A549 (cell line): ENCODE measurements around the gene ASTL. TPM values are rescaled to one million over a fixed set of nuclear protein-coding genes. Genes with fewer than 3 reads are reported as not detected.
A peak's percentile ranks its signal among the peaks of the same experiment; 100 is the strongest.

Experiments used
- ATAC-seq, 2 experiments: fragments of 200-7000 bp in 1 of 2; fragments of >200 bp in 1 of 2; cut with Nextera tagmentation in 1 of 2; cut with Tn5 transposase in 1 of 2; 3 replicates each; pipeline versions ENCODE4 v1.8.0 to v1.9.1; 2018 to 2020; ENCODE audit warnings: mild to moderate bottlenecking in 1 of 2, moderate library complexity in 1 of 2
- CTCF ChIA-PET: fragments of 300-600 bp; sonication (Branson Sonifier 250); formaldehyde crosslinking; extraction: SDS; loops from one replicate; lab custom pipeline; 2021; ENCODE audit warnings: antibody characterized with exemption, inconsistent platforms; lab: Yijun Ruan, JAX
- POLR2A ChIA-PET: fragments of 350-600 bp; formaldehyde crosslinking; extraction: SDS; loops from one replicate; lab custom pipeline; 2021; ENCODE audit warnings: antibody characterized with exemption, inconsistent platforms; lab: Yijun Ruan, JAX
- DNase-seq, 2 experiments: peaks; one replicate each; pipeline versions ENCODE4 v3.0.0 to v3.0.0-alpha.2; 2011 to 2016; ENCODE audit warnings: low read depth in 1 of 2, low spot score in 1 of 2
- FAIRE-seq: peaks from 2 replicates; lab custom pipeline; 2011; peaks lifted over from hg19 to GRCh38; lab: Jason Lieb, UNC
- H3K27ac ChIP-seq, 2 experiments: fragments of >200 bp; sonication (Bioruptor Twin); formaldehyde crosslinking; 3 replicates each; pipeline ENCODE4 v1.5.1; 2016 to 2017
- H3K4me1 ChIP-seq: fragments of >200 bp; sonication (Bioruptor Twin); formaldehyde crosslinking; 3 replicates; pipeline ENCODE4 v1.6.1; 2016
- H3K4me2 ChIP-seq: fragments of >200 bp; sonication (Bioruptor Twin); formaldehyde crosslinking; 3 replicates; pipeline ENCODE4 v1.6.1; 2016
- H3K4me3 ChIP-seq: fragments of >200 bp; sonication (Bioruptor Twin); formaldehyde crosslinking; 3 replicates; pipeline ENCODE4 v1.5.1; 2016
- H3K9me3 ChIP-seq: fragments of >200 bp; sonication (Bioruptor Twin); formaldehyde crosslinking; 3 replicates; pipeline ENCODE4 v1.6.1; 2016
- CEBPB ChIP-seq, 2 experiments: fragments of >200 bp in 1 of 2; sonication (Bioruptor Twin) in 1 of 2; formaldehyde crosslinking in 1 of 2; IDR thresholded peaks; 2 replicates each; pipeline ENCODE4 v1.6.1; 2012 to 2016
- CHD2 ChIP-seq: fragments of 150-350 bp; IDR thresholded peaks from 2 replicates; pipeline ENCODE4 v1.6.1; 2014; ENCODE audit warnings: low read length; ENCODE audit not compliant: partially characterized antibody
- CTCF ChIP-seq: fragments of >200 bp; sonication (Bioruptor Twin); formaldehyde crosslinking; IDR thresholded peaks from 3 replicates; pipeline ENCODE4 v1.5.1; 2016
- EHF ChIP-seq: fragments of 250-450 bp; sonication (Bioruptor Pico); IDR thresholded peaks from 2 replicates; pipeline ENCODE4 v1.5.0; 2020; ENCODE audit warnings: mild to moderate bottlenecking
- ELK1 ChIP-seq: fragments of 150-350 bp; IDR thresholded peaks from 2 replicates; pipeline ENCODE4 v1.6.1; 2014; ENCODE audit warnings: low read depth, mild to moderate bottlenecking, low read length
- EP300 ChIP-seq, 2 experiments: fragments of >200 bp; sonication (Bioruptor Twin); formaldehyde crosslinking; IDR thresholded peaks; 2 replicates in 1 of 2; 3 replicates in 1 of 2; pipeline ENCODE4 v1.6.1; 2016 to 2017
- ESRRA ChIP-seq: fragments of 150-350 bp; IDR thresholded peaks from 2 replicates; pipeline ENCODE4 v1.6.1; 2014; ENCODE audit warnings: mild to moderate bottlenecking, low read length, borderline replicate concordance
- FOSB ChIP-seq: fragments of 250-450 bp; sonication (Bioruptor Pico); IDR thresholded peaks from 2 replicates; pipeline ENCODE4 v1.5.0; 2020; ENCODE audit warnings: mild to moderate bottlenecking, moderate library complexity
- GATA3 ChIP-seq: IDR thresholded peaks from 2 replicates; pipeline ENCODE4 v1.6.1; 2012; ENCODE audit warnings: borderline replicate concordance
- HDAC2 ChIP-seq: fragments of 200-600 bp; sonication (generic); IDR thresholded peaks from 2 replicates; pipeline ENCODE4 v1.6.1; 2016
- HMGXB4 ChIP-seq: fragments of 250-450 bp; sonication (Bioruptor Pico); IDR thresholded peaks from 2 replicates; pipeline ENCODE4 v1.5.0; 2021; ENCODE audit warnings: mild to moderate bottlenecking, moderate library complexity, borderline replicate concordance
- HOXA7 ChIP-seq: fragments of 250-450 bp; sonication (Bioruptor Pico); IDR thresholded peaks from 2 replicates; pipeline ENCODE4 v1.5.0; 2020; ENCODE audit warnings: mild to moderate bottlenecking, moderate library complexity
- HOXB5 ChIP-seq: fragments of 250-450 bp; sonication (Bioruptor Pico); IDR thresholded peaks from 2 replicates; pipeline ENCODE4 v1.5.0; 2020; ENCODE audit warnings: mild to moderate bottlenecking, moderate library complexity
- KDM1A ChIP-seq: fragments of 200-600 bp; sonication (generic); IDR thresholded peaks from 2 replicates; pipeline ENCODE4 v1.6.1; 2016; ENCODE audit warnings: low read depth, mild to moderate bottlenecking
- MYC ChIP-seq: IDR thresholded peaks from 2 replicates; pipeline ENCODE4 v1.6.1; 2012; ENCODE audit warnings: mild to moderate bottlenecking, inconsistent platforms, low read length, improper control_type of control experiment, borderline replicate concordance
- NFE2L2 ChIP-seq: fragments of 150-350 bp; conservative IDR thresholded peaks from 2 replicates; pipeline ENCODE4 v1.6.1; 2014; ENCODE audit warnings: low read length
- NPAS2 ChIP-seq: fragments of 250-450 bp; sonication (Bioruptor Pico); IDR thresholded peaks from 2 replicates; pipeline ENCODE4 v1.8.0; 2022; ENCODE audit warnings: mild to moderate bottlenecking, moderate library complexity, borderline replicate concordance
- PHF8 ChIP-seq: fragments of 200-600 bp; sonication (generic); IDR thresholded peaks from 2 replicates; pipeline ENCODE4 v1.6.1; 2016; ENCODE audit warnings: low read depth, mild to moderate bottlenecking, antibody characterized with exemption, moderate library complexity, borderline replicate concordance
- POLR2AphosphoS2 ChIP-seq: conservative IDR thresholded peaks from 2 replicates; pipeline ENCODE4 v1.6.1; 2012; ENCODE audit warnings: low read length, improper control_type of control experiment, inconsistent platforms
- RCOR1 ChIP-seq: fragments of 150-350 bp; IDR thresholded peaks from 2 replicates; pipeline ENCODE4 v1.6.1; 2014; ENCODE audit warnings: antibody characterized with exemption, low read length, low read depth
- SMC3 ChIP-seq: fragments of >200 bp; sonication (Bioruptor Twin); formaldehyde crosslinking; IDR thresholded peaks from 3 replicates; pipeline ENCODE4 v1.6.1; 2018; ENCODE audit warnings: inconsistent platforms
- SREBF2 ChIP-seq: fragments of 450-650 bp; IDR thresholded peaks from 2 replicates; pipeline ENCODE4 v1.6.1; 2014; ENCODE audit warnings: mild to moderate bottlenecking, moderate library complexity
- TP53 ChIP-seq: fragments of 250-450 bp; sonication (Bioruptor Pico); IDR thresholded peaks from 2 replicates; pipeline ENCODE4 v1.5.0; 2021; ENCODE audit warnings: mild to moderate bottlenecking, moderate library complexity
- ZFP36 ChIP-seq: fragments of 450-650 bp; IDR thresholded peaks from 2 replicates; pipeline ENCODE4 v1.6.1; 2014; ENCODE audit warnings: borderline replicate concordance; ENCODE audit not compliant: partially characterized antibody
- ZNF302 ChIP-seq: fragments of 250-450 bp; sonication (Bioruptor Pico); IDR thresholded peaks from 2 replicates; pipeline ENCODE4 v1.9.0; 2021; ENCODE audit warnings: inconsistent platforms, mild to moderate bottlenecking, moderate library complexity
- WGBS: methylation state at CpG from one replicate; pipeline ENCODE4 v1.1.6; 2017; ENCODE audit errors: missing lambda C conversion rate; 5-methylcytosine and 5-hydroxymethylcytosine counted together
- polyA plus RNA-seq, 4 experiments: library from polyadenylated mRNA; depleted of rRNA in 3 of 4; stranded (reverse); fragments of >200 nt; fragmentation: RNase III in 1 of 4; extraction: RNeasy Plus Mini Kit Qiagen cat#74134 plus additional on column Dnase treatment in 1 of 4; gene quantifications; 2 replicates in 3 of 4; 3 replicates in 1 of 4; pipeline ENCODE4 v1.2.3, GENCODE V29; 2011 to 2017
- TF ChIP-seq, protein P1 (sequence below): IDR thresholded peaks from 2 replicates; pipeline ENCODE4 v1.6.1; 2012

The ASTL gene
- polyA plus RNA-seq, 2 of the 4 experiments (the other 2 are of a cell fraction) = not detected

- ATAC-seq = peak in 1 of 2 experiments; percentile 15; a peak in 1 of 6 replicates
- Histone ChIP-seq H3K9me3 (peaks cover 2% of the 10 kb centered on the region; the same call in 2 of the 3 replicates), H3K4me2 (no peak overlapping the region), H3K4me1 (no peaks in the 10 kb centered on the region), H3K4me3 (no peak overlapping the region), H3K27ac (no peak overlapping the region)
- ChIA-PET POLR2A (no interaction called here), CTCF (interaction anchor here (0.8 to 9.6 kb wide), 6 partner anchors 9 to 118 kb away, joined by 3 to 126 read pairs (median 6); no protein-coding TSS in a partner anchor)
- DNase-seq = no peak
- no peak for FAIRE-seq
- WGBS = 68% methylated on average over 12 of the region's 13 CpGs
- TF ChIP-seq RCOR1 (no peak), ZFP36 (no peak), HDAC2 (no peak), TP53 (CRISPR knock-in tag) (no peak), PHF8 (no peak), GATA3 (no peak), MYC (no peak), EHF (CRISPR knock-in tag) (no peak), SREBF2 (no peak), KDM1A (no peak), ESRRA (no peak), HMGXB4 (CRISPR knock-in tag) (no peak), EP300 (IDR thresholded peaks at IDR 0.05) (no peak)
- TF ChIP-seq, protein P1, sequence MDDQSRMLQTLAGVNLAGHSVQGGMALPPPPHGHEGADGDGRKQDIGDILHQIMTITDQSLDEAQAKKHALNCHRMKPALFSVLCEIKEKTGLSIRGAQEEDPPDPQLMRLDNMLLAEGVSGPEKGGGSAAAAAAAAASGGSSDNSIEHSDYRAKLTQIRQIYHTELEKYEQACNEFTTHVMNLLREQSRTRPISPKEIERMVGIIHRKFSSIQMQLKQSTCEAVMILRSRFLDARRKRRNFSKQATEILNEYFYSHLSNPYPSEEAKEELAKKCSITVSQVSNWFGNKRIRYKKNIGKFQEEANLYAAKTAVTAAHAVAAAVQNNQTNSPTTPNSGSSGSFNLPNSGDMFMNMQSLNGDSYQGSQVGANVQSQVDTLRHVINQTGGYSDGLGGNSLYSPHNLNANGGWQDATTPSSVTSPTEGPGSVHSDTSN = no peak
Measured at GRCh38 chr2:96110621-96111256, 27.6 kb downstream of the ASTL start.

- ATAC-seq = no peak
- no peak overlapping the region for H3K27ac ChIP-seq
- peaks cover 10% of the 10 kb centered on the region for H3K9me3 ChIP-seq
- WGBS = 88% methylated on average over 3 of the region's 3 CpGs
- CTCF ChIA-PET = interaction anchor here (0.8 to 9.6 kb wide), 6 partner anchors 8 to 117 kb away, joined by 3 to 126 read pairs (median 6); no protein-coding TSS in a partner anchor
- H3K4me1 ChIP-seq = no peaks in the 10 kb centered on the region
- H3K4me2 ChIP-seq = no peak overlapping the region
- no peak for DNase-seq
- POLR2A ChIA-PET = no interaction called here
- no peak overlapping the region for H3K4me3 ChIP-seq
- no peak for FAIRE-seq
- TF ChIP-seq EP300 (IDR thresholded peaks at IDR 0.05) = no peak
- TF ChIP-seq NFE2L2 = no peak
- TF ChIP-seq, all 56 proteins: peak for 0
Measured at GRCh38 chr2:96109931-96110511, 28.3 kb downstream of the ASTL start.

DNA sequence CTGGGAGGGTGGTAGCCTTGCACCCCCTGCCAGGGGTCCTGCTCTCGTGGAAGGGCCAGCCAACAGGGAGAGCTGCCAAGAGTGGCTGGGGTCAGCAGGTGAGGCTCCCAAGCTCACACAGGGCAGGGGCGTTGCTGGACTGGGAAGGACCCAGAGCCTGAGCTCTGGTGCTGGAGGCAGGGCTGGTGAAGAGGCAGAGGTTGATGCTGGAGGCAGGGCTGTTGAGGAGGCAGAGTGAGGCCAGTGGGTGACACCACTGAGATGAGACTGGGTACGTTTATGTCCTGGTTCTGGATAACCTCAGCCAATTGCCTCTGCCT is 29.0 kb downstream of the ASTL start:
- DNase-seq (no peak), ATAC-seq (no peak), FAIRE-seq (no peak)
- 58% methylated on average over 3 of the region's 3 CpGs for WGBS
- ChIA-PET POLR2A (no interaction called here), CTCF (interaction anchor here (1.3 to 15.3 kb wide), 5 partner anchors 5 to 117 kb away, joined by 3 to 126 read pairs (median 7); partner anchors contain the start of gene ADRA2B)
- Histone ChIP-seq H3K9me3 (peaks cover 12% of the 10 kb centered on the region), H3K27ac (no peak overlapping the region), H3K4me2 (no peak overlapping the region), H3K4me3 (no peak overlapping the region), H3K4me1 (no peaks in the 10 kb centered on the region)
- no peak for TF ChIP-seq PHF8
- no peak for TF ChIP-seq HOXB5 (CRISPR knock-in tag)
- TF ChIP-seq HOXA7 = no peak
- no peak for TF ChIP-seq ELK1
- TF ChIP-seq CHD2 = no peak
- no peak for TF ChIP-seq POLR2AphosphoS2
- no peak for TF ChIP-seq CEBPB (IDR thresholded peaks at IDR 0.05)
- TF ChIP-seq HMGXB4 (CRISPR knock-in tag) = no peak
- no peak for TF ChIP-seq CTCF
- no peak for TF ChIP-seq SMC3
- TF ChIP-seq NPAS2 (CRISPR knock-in tag) = no peak
- TF ChIP-seq ZNF302 (CRISPR knock-in tag) = no peak
- TF ChIP-seq ZFP36 = no peak
- TF ChIP-seq FOSB (CRISPR knock-in tag) = no peak
